Activated T-cell treated with anti-CD3 and anti-CD28 coated beads, Interleukin-2, amount 50 U/mL, for 24 hours (primary cell): ENCODE measurements around the gene SYNGR3.
"Not testable (repeated sequence)": the region's sequence is repeated elsewhere in the genome, so short reads cannot be mapped to it uniquely, and the experiment has no call there.

Experiments used
- DNase-seq: peaks from one replicate; pipeline ENCODE4 v3.0.0-alpha.2; 2020
- H3K27ac Mint-ChIP-seq: 2 replicates; pipeline ENCODE4 v1.8.0; 2020; ENCODE audit warnings: mild to moderate bottlenecking, mixed read lengths
- H3K27me3 Mint-ChIP-seq: 2 replicates; pipeline ENCODE4 v1.8.0; 2020; ENCODE audit warnings: mixed read lengths
- H3K36me3 Mint-ChIP-seq: 2 replicates; pipeline ENCODE4 v1.8.0; 2020; ENCODE audit warnings: low read depth, mixed read lengths
- H3K4me1 Mint-ChIP-seq: 2 replicates; pipeline ENCODE4 v1.8.0; 2020; ENCODE audit warnings: low read depth, mixed read lengths
- H3K4me3 Mint-ChIP-seq: 2 replicates; pipeline ENCODE4 v1.8.0; 2020; ENCODE audit warnings: mild to moderate bottlenecking, moderate library complexity, mixed read lengths
- H3K9me3 Mint-ChIP-seq: 2 replicates; pipeline ENCODE4 v1.8.0; 2020; ENCODE audit warnings: mixed read lengths

Gene SYNGR3

GRCh38 chr16:2003231-2003826 is 13.6 kb downstream of the SYNGR3 start:
- peaks cover 86% of the 10 kb centered on the region for H3K36me3 Mint-ChIP-seq
- no peaks in the 10 kb centered on the region for H3K9me3 Mint-ChIP-seq
- DNase-seq: no peak
- H3K27ac Mint-ChIP-seq: no peak overlapping the region
- H3K4me3 Mint-ChIP-seq: no peak overlapping the region
- H3K27me3 Mint-ChIP-seq: no peaks in the 10 kb centered on the region
- peaks cover 42% of the 10 kb centered on the region for H3K4me1 Mint-ChIP-seq

- DNase-seq: peak; percentile 91
- no peaks in the 10 kb centered on the region for H3K9me3 Mint-ChIP-seq
- no peak overlapping the region for H3K4me3 Mint-ChIP-seq
- peak overlapping the region; percentile 26 for H3K27ac Mint-ChIP-seq
- no peaks in the 10 kb centered on the region for H3K27me3 Mint-ChIP-seq
- H3K36me3 Mint-ChIP-seq: peaks cover 86% of the 10 kb centered on the region
- peaks cover 47% of the 10 kb centered on the region for H3K4me1 Mint-ChIP-seq
Measured at GRCh38 chr16:2003827-2004641, 14.3 kb downstream of the SYNGR3 start.

GRCh38 chr16:2004795-2005517 is 15.2 kb downstream of the SYNGR3 start:
- Mint-ChIP-seq H3K9me3 (no peaks in the 10 kb centered on the region), H3K36me3 (peaks cover 81% of the 10 kb centered on the region), H3K27me3 (no peaks in the 10 kb centered on the region), H3K4me1 (peaks cover 47% of the 10 kb centered on the region), H3K27ac (no peak overlapping the region), H3K4me3 (no peak overlapping the region)
- DNase-seq: no peak

GRCh38 chr16:2005646-2006045 is 15.9 kb downstream of the SYNGR3 start:
- Mint-ChIP-seq H3K27ac (peak overlapping the region; percentile 44), H3K36me3 (peaks cover 80% of the 10 kb centered on the region), H3K9me3 (no peaks in the 10 kb centered on the region), H3K4me1 (peaks cover 52% of the 10 kb centered on the region), H3K4me3 (peak overlapping the region; percentile 54), H3K27me3 (no peaks in the 10 kb centered on the region)
- no peak for DNase-seq

GRCh38 chr16:2006317-2006716 is 16.5 kb downstream of the SYNGR3 start:
- Mint-ChIP-seq H3K27ac (peak overlapping the region; percentile 81), H3K27me3 (no peaks in the 10 kb centered on the region), H3K36me3 (peaks cover 73% of the 10 kb centered on the region), H3K9me3 (no peaks in the 10 kb centered on the region), H3K4me3 (peak overlapping the region; percentile 54), H3K4me1 (peaks cover 52% of the 10 kb centered on the region)
- DNase-seq: no peak

GRCh38 chr16:2007081-2007836 is 17.5 kb downstream of the SYNGR3 start:
- H3K9me3 Mint-ChIP-seq: no peaks in the 10 kb centered on the region
- H3K27ac Mint-ChIP-seq: peak overlapping the region; percentile 93
- H3K4me1 Mint-ChIP-seq: peaks cover 54% of the 10 kb centered on the region
- H3K36me3 Mint-ChIP-seq: peaks cover 65% of the 10 kb centered on the region
- H3K4me3 Mint-ChIP-seq: peak overlapping the region; percentile 90
- no peaks in the 10 kb centered on the region for H3K27me3 Mint-ChIP-seq
- no peak for DNase-seq

GRCh38 chr16:2008009-2008526 is 18.3 kb downstream of the SYNGR3 start:
- H3K27me3 Mint-ChIP-seq: no peaks in the 10 kb centered on the region
- H3K36me3 Mint-ChIP-seq: peaks cover 60% of the 10 kb centered on the region
- no peaks in the 10 kb centered on the region for H3K9me3 Mint-ChIP-seq
- no peak for DNase-seq
- H3K4me1 Mint-ChIP-seq: peaks cover 54% of the 10 kb centered on the region
- peak overlapping the region; percentile 90 for H3K4me3 Mint-ChIP-seq
- peak overlapping the region; percentile 93 for H3K27ac Mint-ChIP-seq

- peaks cover 55% of the 10 kb centered on the region for H3K36me3 Mint-ChIP-seq
- no peaks in the 10 kb centered on the region for H3K9me3 Mint-ChIP-seq
- H3K27me3 Mint-ChIP-seq: no peaks in the 10 kb centered on the region
- peak; percentile 62 for DNase-seq
- H3K27ac Mint-ChIP-seq: peak overlapping the region; percentile 93
- peak overlapping the region; percentile 90 for H3K4me3 Mint-ChIP-seq
- peaks cover 54% of the 10 kb centered on the region for H3K4me1 Mint-ChIP-seq
Measured at GRCh38 chr16:2008631-2009163, 18.9 kb downstream of the SYNGR3 start.

GRCh38 chr16:2009164-2009711 is 19.5 kb downstream of the SYNGR3 start:
- peak overlapping the region; percentile 93 for H3K27ac Mint-ChIP-seq
- no peaks in the 10 kb centered on the region for H3K27me3 Mint-ChIP-seq
- H3K9me3 Mint-ChIP-seq: no peaks in the 10 kb centered on the region
- peaks cover 50% of the 10 kb centered on the region for H3K4me1 Mint-ChIP-seq
- peak; percentile 60 for DNase-seq
- peaks cover 54% of the 10 kb centered on the region for H3K36me3 Mint-ChIP-seq
- peak overlapping the region; percentile 90 for H3K4me3 Mint-ChIP-seq

- Mint-ChIP-seq H3K27ac (peak within 1 kb of the TSS; percentile 94), H3K9me3 (no peaks in the 10 kb centered on the region), H3K27me3 (no peaks in the 10 kb centered on the region), H3K36me3 (peaks cover 48% of the 10 kb centered on the region), H3K4me1 (peaks cover 44% of the 10 kb centered on the region), H3K4me3 (peak within 1 kb of the TSS; percentile 91)
- peak; percentile 87 for DNase-seq
Measured at GRCh38 chr16:2009791-2010510, 20.2 kb downstream of the SYNGR3 start, which contains the start of gene ZNF598. Gene ZNF598, minus strand, starts transcription at chr16:2009821.

- not testable (repeated sequence) for H3K27me3 Mint-ChIP-seq, DNase-seq, H3K27ac Mint-ChIP-seq, H3K9me3 Mint-ChIP-seq
- Mint-ChIP-seq H3K36me3 (peaks cover 31% of the 10 kb centered on the region), H3K4me1 (peaks cover 28% of the 10 kb centered on the region), H3K4me3 (peak overlapping the region; percentile 35)
Measured at GRCh38 chr16:2011726-2012125, 22.0 kb downstream of the SYNGR3 start.

GRCh38 chr16:2013527-2013926 is 23.8 kb downstream of the SYNGR3 start:
- Mint-ChIP-seq H3K27ac (no peak overlapping the region), H3K27me3 (peaks cover 2% of the 10 kb centered on the region), H3K9me3 (no peaks in the 10 kb centered on the region), H3K36me3 (peaks cover 13% of the 10 kb centered on the region), H3K4me3 (no peak overlapping the region), H3K4me1 (peaks cover 10% of the 10 kb centered on the region)
- DNase-seq: no peak
